ENCODE results near the gene NCKAP1.
"Not testable (repeated sequence)": the region's sequence is repeated elsewhere in the genome, so short reads cannot be mapped to it uniquely, and the experiment has no call there.

NCKAP1 gene

GRCh38 chr2:183047486-183048125, 9.3 kb upstream of the NCKAP1 start:
- not testable (repeated sequence) for H3K36me3 Mint-ChIP-seq; H3K9me3 Mint-ChIP-seq; DNase-seq (ENCODE audit: low spot score in 2 of 2); H3K27ac Mint-ChIP-seq; H3K4me1 Mint-ChIP-seq; ATAC-seq; H3K4me3 Mint-ChIP-seq

DNA sequence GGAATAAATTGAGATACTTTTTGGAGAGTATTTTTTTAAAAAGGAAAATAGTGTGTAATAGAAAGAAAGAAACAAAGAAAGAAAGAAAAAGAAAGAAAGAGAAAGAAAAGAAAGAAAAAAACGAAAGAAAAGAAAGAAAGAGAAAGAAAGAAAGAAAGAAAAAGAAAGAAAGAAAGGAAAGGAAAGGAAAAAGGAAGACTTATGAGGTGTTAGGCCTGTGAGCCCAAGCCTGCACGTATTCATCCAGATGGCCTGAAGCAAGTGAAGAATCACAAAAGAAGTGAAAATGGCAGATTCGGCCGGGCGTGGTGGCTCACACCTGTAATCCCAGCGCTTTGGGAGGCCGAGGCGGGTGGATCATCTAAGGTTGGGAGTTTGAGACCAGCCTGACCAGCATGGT, 5.3 kb upstream of the NCKAP1 start:
- not testable (repeated sequence) for H3K4me1 Mint-ChIP-seq; H3K27ac Mint-ChIP-seq; ATAC-seq; H3K9me3 Mint-ChIP-seq; H3K36me3 Mint-ChIP-seq; DNase-seq (ENCODE audit: low spot score in 2 of 2); H3K4me3 Mint-ChIP-seq

DNA sequence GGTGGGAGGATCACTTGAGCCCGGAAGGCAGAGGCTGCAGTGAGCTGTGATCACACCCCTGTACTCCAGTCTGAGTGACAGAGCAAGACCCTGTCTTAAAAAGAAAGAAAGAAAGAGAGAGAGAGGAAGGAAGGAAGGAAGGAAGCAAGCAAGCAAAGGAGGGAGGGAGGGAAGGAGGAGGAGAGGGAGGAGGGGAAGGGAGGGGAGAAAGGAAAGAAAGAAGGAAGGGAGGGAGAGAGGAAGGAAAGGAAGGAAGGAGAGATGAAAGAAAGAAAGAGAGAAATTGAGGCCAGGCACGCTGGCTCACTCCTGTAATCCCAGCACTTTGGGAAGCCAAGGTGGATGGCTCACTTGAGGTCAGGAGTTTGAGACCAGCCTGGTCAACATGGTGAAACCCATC, 2.3 kb upstream of the NCKAP1 start:
- H3K4me3 Mint-ChIP-seq: no peak overlapping the region
- H3K4me1 Mint-ChIP-seq: peaks cover 21% of the 10 kb centered on the region
- no peak overlapping the region for H3K27ac Mint-ChIP-seq
- no peak for ATAC-seq
- H3K36me3 Mint-ChIP-seq: peaks cover 6% of the 10 kb centered on the region
- H3K9me3 Mint-ChIP-seq: no peaks in the 10 kb centered on the region
- DNase-seq (ENCODE audit: low spot score in 2 of 2): no peak

DNA sequence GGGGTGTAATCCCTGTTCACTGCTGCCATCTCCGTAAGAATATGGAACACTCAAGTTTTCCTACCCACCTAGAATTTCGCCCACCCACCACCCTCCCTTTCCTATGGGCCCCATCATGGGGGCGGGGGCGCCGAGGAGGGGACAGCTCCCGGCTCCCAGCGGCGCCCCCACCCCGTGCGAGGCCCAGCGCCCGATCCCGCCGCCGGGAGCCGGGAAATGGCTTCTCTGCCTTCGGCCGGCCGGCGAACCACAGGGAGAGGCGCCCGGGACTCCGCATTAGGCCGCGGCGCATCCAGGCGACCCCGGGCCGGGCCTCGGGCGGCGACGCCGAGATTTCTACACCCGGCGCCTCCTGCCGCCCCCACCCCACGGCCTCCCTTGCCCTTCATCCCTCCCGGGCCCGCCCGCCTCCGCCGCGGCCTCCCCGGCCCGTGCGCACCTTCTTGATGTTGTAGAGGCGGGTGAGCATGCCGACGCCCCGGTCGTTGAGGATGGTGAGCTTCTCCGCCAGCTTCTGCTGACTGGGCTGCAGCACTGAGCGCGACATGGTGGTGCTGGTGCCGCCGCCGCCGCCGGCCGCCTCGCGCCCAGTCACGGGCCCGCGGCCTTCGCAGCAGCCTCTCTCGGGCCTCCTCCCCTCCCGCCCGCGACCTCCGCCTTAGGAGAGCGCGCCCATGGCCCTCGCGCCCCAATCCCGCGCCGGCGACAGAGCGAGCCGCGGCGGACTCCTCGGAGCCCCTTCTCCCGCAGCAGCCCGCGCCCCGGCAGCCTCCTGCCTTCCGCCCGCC, 510 bp downstream of the NCKAP1 start:
- no peak overlapping the region for H3K27ac Mint-ChIP-seq
- ATAC-seq (peak; percentile 80), DNase-seq (ENCODE audit: low spot score in 2 of 2) (no peak)
- no peaks in the 10 kb centered on the region for H3K9me3 Mint-ChIP-seq
- H3K36me3 Mint-ChIP-seq: peaks cover 6% of the 10 kb centered on the region
- H3K4me1 Mint-ChIP-seq: peaks cover 21% of the 10 kb centered on the region
- peak overlapping the region; percentile 78 for H3K4me3 Mint-ChIP-seq

- DNase-seq (ENCODE audit: low spot score in 2 of 2): no peak
- H3K27ac Mint-ChIP-seq: no peak overlapping the region
- peaks cover 21% of the 10 kb centered on the region for H3K4me1 Mint-ChIP-seq
These were observed 1.1 kb downstream of the NCKAP1 start for GRCh38 chr2:183037074-183037552.

GRCh38 chr2:183035954-183036669, 2.1 kb downstream of the NCKAP1 start:
- Mint-ChIP-seq H3K36me3 (peaks cover 6% of the 10 kb centered on the region), H3K4me3 (peak overlapping the region; percentile 78), H3K27ac (no peak overlapping the region), H3K4me1 (peaks cover 21% of the 10 kb centered on the region), H3K9me3 (no peaks in the 10 kb centered on the region)
- DNase-seq (ENCODE audit: low spot score in 2 of 2) (no peak), ATAC-seq (no peak)

More at GRCh38 chr2:183037074-183037552, 1.1 kb downstream of the NCKAP1 start:
- H3K36me3 Mint-ChIP-seq: peaks cover 6% of the 10 kb centered on the region
- peak overlapping the region; percentile 78 for H3K4me3 Mint-ChIP-seq
- no peak for ATAC-seq
- H3K9me3 Mint-ChIP-seq: no peaks in the 10 kb centered on the region

- H3K9me3 Mint-ChIP-seq: no peaks in the 10 kb centered on the region
- H3K4me1 Mint-ChIP-seq: peaks cover 21% of the 10 kb centered on the region
- no peak overlapping the region for H3K27ac Mint-ChIP-seq
- DNase-seq (ENCODE audit: low spot score in 2 of 2) (no peak), ATAC-seq (no peak)
- peaks cover 6% of the 10 kb centered on the region for H3K36me3 Mint-ChIP-seq
- H3K4me3 Mint-ChIP-seq: no peak overlapping the region
These were observed 2.8 kb downstream of the NCKAP1 start for GRCh38 chr2:183035298-183035953.

- H3K27ac Mint-ChIP-seq: no peak overlapping the region
- no peak for ATAC-seq
- peaks cover 21% of the 10 kb centered on the region for H3K4me1 Mint-ChIP-seq
- no peaks in the 10 kb centered on the region for H3K9me3 Mint-ChIP-seq
- no peak overlapping the region for H3K4me3 Mint-ChIP-seq
- DNase-seq (ENCODE audit: low spot score in 2 of 2): no peak
- H3K36me3 Mint-ChIP-seq: peaks cover 6% of the 10 kb centered on the region
These were observed 3.5 kb downstream of the NCKAP1 start for GRCh38 chr2:183034806-183035205.

GRCh38 chr2:183033951-183034350, 4.3 kb downstream of the NCKAP1 start:
- no peak for DNase-seq (ENCODE audit: low spot score in 2 of 2)
- Mint-ChIP-seq H3K9me3 (no peaks in the 10 kb centered on the region), H3K27ac (no peak overlapping the region), H3K36me3 (peaks cover 5% of the 10 kb centered on the region), H3K4me3 (no peak overlapping the region), H3K4me1 (peaks cover 19% of the 10 kb centered on the region)
- ATAC-seq: no peak

DNA sequence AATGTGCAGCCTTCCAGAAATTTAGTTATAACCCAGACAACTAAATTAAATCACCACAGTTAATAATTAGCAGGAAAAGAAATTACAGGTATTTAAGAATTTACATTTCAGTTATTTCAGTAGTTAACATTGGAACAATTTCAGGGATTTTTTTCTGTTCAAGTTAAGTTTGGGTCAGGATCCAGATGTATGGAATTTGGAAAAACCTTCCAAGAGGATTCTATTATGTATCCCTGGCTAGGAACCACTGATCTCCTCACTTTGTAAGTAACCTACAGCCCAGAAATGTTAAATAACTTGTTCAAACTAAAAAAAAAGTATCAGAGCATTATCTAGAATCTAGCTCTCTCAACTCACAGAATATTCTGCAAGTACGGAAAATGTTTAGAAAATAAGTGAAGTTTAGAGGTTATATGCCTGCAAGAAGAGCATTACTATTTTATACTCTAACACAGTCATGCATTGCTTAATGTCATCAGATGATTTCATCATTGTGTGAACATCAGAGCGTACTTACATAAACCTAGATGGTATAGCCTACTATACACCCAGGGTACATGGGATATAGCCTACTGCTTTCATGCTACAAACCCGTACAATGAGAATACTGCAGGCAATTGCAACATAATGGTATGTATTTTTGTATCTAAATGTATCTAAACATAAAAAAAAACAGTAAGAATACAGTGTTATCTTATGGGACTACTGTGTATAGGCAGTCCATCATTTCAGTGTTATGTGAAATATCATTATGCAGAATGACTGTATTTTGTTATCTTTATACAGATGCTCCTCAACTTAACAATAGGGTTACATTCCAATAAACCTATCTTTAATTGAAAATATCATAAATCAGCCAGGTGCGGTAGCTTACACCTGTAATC, 6.1 kb downstream of the NCKAP1 start:
- ATAC-seq (no peak), DNase-seq (ENCODE audit: low spot score in 2 of 2) (no peak)
- H3K9me3 Mint-ChIP-seq: no peaks in the 10 kb centered on the region
- peaks cover 12% of the 10 kb centered on the region for H3K4me1 Mint-ChIP-seq
- no peak overlapping the region for H3K4me3 Mint-ChIP-seq
- no peaks in the 10 kb centered on the region for H3K36me3 Mint-ChIP-seq
- H3K27ac Mint-ChIP-seq: no peak overlapping the region

- no peaks in the 10 kb centered on the region for H3K4me1 Mint-ChIP-seq
- no peak overlapping the region for H3K4me3 Mint-ChIP-seq
- H3K27ac Mint-ChIP-seq: no peak overlapping the region
- no peak for DNase-seq (ENCODE audit: low spot score in 2 of 2)
- ATAC-seq: no peak
- no peaks in the 10 kb centered on the region for H3K9me3 Mint-ChIP-seq
- H3K36me3 Mint-ChIP-seq: no peaks in the 10 kb centered on the region
These were observed 9.0 kb downstream of the NCKAP1 start for GRCh38 chr2:183029219-183029618.

- Mint-ChIP-seq H3K36me3 (peaks cover 1% of the 10 kb centered on the region), H3K4me1 (no peaks in the 10 kb centered on the region), H3K9me3 (no peaks in the 10 kb centered on the region), H3K4me3 (no peak overlapping the region), H3K27ac (no peak overlapping the region)
- ATAC-seq (no peak), DNase-seq (ENCODE audit: low spot score in 2 of 2) (no peak)
These were observed 10.1 kb downstream of the NCKAP1 start for GRCh38 chr2:183028108-183028507.

DNA sequence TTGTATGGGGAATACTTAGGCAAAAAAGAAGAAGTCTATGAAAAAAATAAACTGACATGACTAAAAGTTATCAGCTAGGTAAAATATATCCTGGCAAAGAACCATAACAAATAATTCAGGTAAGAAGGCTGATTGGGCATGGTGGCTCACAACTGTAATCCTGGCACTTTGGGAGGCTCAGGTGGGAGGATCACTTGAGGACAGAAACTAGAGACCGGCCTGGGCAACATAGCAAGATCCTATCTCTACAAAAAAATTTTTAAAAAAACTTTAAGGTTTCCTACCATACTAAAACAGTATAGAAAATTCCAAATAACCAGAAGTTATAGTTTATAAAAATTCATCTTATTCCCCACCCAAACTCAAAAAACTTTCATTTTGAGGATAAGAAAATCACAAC, 10.8 kb downstream of the NCKAP1 start:
- Mint-ChIP-seq H3K27ac (no peak overlapping the region), H3K9me3 (no peaks in the 10 kb centered on the region), H3K4me3 (no peak overlapping the region), H3K36me3 (peaks cover 7% of the 10 kb centered on the region), H3K4me1 (no peaks in the 10 kb centered on the region)
- no peak for ATAC-seq
- DNase-seq (ENCODE audit: low spot score in 2 of 2): no peak

- H3K9me3 Mint-ChIP-seq: no peaks in the 10 kb centered on the region
- no peaks in the 10 kb centered on the region for H3K4me1 Mint-ChIP-seq
- no peak overlapping the region for H3K4me3 Mint-ChIP-seq
- peaks cover 7% of the 10 kb centered on the region for H3K36me3 Mint-ChIP-seq
- ATAC-seq: no peak
- H3K27ac Mint-ChIP-seq: no peak overlapping the region
- DNase-seq (ENCODE audit: low spot score in 2 of 2): no peak
These were observed 11.8 kb downstream of the NCKAP1 start for GRCh38 chr2:183026424-183026823.

Data from stimulated activated effector memory CD8-positive, alpha-beta T cell treated with anti-CD3 and anti-CD28 coated beads, Interleukin-12 subunit alpha, Interleukin-12 subunit beta, amount 100 ng/mL, for 72 hours (primary cell).